GM12865 (cell line): ENCODE results near the gene COL8A1.

ENCODE experiments used
- DNase-seq: peaks from one replicate; pipeline ENCODE4 v3.0.0; 2010; ENCODE audit warnings: low read depth
- H3K4me3 ChIP-seq: 2 replicates; pipeline ENCODE4 v1.5.1; 2011; ENCODE audit warnings: mild to moderate bottlenecking, low read depth, low read length, control low read depth
- TF ChIP-seq, protein P1 (sequence below): IDR thresholded peaks from 2 replicates; pipeline ENCODE4 v1.5.1; 2011; ENCODE audit warnings: low read length, control low read depth, low read depth, inconsistent platforms; ENCODE audit not compliant: insufficient read depth; ENCODE audit errors: missing control alignments

Gene COL8A1

GRCh38 chr3:99620077-99620767, 18.2 kb upstream of the COL8A1 start:
- no peak for DNase-seq
- TF ChIP-seq, protein P1, sequence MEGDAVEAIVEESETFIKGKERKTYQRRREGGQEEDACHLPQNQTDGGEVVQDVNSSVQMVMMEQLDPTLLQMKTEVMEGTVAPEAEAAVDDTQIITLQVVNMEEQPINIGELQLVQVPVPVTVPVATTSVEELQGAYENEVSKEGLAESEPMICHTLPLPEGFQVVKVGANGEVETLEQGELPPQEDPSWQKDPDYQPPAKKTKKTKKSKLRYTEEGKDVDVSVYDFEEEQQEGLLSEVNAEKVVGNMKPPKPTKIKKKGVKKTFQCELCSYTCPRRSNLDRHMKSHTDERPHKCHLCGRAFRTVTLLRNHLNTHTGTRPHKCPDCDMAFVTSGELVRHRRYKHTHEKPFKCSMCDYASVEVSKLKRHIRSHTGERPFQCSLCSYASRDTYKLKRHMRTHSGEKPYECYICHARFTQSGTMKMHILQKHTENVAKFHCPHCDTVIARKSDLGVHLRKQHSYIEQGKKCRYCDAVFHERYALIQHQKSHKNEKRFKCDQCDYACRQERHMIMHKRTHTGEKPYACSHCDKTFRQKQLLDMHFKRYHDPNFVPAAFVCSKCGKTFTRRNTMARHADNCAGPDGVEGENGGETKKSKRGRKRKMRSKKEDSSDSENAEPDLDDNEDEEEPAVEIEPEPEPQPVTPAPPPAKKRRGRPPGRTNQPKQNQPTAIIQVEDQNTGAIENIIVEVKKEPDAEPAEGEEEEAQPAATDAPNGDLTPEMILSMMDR: no peak
- no peak overlapping the region for H3K4me3 ChIP-seq

- TF ChIP-seq, protein P1: no peak
- DNase-seq: no peak
- no peak overlapping the region for H3K4me3 ChIP-seq
Measured at GRCh38 chr3:99620976-99621375, 17.4 kb upstream of the COL8A1 start.

DNA sequence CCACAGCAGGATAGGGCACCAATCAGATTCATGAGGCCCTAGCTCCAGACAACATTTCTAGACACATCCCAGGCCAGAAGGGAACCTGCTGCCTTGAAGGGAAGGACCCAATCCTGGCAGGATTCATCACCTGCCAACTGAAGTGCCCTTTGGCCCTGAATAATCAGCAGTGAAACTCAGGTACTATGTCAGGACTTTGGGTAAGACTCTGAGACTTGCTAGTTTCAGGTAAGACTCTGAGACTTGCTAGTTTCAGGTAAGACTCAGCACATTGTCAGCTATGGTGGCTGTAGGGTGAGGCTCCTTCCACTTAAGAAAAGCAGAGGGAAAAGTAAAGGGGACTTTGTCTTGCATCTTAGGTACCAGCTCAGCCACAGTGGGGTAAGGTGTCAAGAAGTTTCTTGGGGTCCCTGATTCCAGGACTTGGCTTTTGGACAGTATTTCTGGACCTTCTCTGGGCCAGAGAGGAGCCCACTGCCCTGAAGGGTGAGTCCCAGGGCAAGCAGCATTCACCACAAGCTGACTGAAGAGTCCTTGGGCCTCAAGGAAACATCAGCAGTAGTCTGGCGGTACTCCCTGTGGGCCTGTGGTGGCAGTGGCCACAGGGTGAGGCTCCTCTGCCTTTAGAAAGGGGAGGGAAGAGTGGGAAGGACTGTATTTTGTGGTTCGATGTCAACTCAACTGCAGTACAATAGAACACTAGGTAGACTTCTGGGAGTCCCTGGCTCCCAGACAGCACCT, 13.7 kb upstream of the COL8A1 start:
- DNase-seq: peak; percentile 60
- H3K4me3 ChIP-seq: no peak overlapping the region
- TF ChIP-seq, protein P1: no peak

GRCh38 chr3:99625237-99625622, 13.2 kb upstream of the COL8A1 start:
- DNase-seq: peak; percentile 55
- no peak overlapping the region for H3K4me3 ChIP-seq
- TF ChIP-seq, protein P1: no peak

GRCh38 chr3:99625643-99626416, 12.6 kb upstream of the COL8A1 start:
- DNase-seq: no peak
- TF ChIP-seq, protein P1: no peak
- no peak overlapping the region for H3K4me3 ChIP-seq

GRCh38 chr3:99626417-99626788, 12.0 kb upstream of the COL8A1 start:
- DNase-seq: peak; percentile 81
- H3K4me3 ChIP-seq: no peak overlapping the region
- TF ChIP-seq, protein P1: no peak
